NCI-H146 (cell line): ENCODE results near the gene AMPD2.

ENCODE experiments used
- DNase-seq: peaks from one replicate; lab custom pipeline; 2025; lab: John Stamatoyannopoulos, UW

The AMPD2 gene

GRCh38 chr1:109617291-109617801, 2.3 kb upstream of the AMPD2 start:
- DNase-seq = no peak

- DNase-seq = no peak
These were observed 719 bp upstream of the AMPD2 start for GRCh38 chr1:109618661-109619575.

GRCh38 chr1:109620401-109620791, 759 bp downstream of the AMPD2 start:
- peak; percentile 41 for DNase-seq

DNA sequence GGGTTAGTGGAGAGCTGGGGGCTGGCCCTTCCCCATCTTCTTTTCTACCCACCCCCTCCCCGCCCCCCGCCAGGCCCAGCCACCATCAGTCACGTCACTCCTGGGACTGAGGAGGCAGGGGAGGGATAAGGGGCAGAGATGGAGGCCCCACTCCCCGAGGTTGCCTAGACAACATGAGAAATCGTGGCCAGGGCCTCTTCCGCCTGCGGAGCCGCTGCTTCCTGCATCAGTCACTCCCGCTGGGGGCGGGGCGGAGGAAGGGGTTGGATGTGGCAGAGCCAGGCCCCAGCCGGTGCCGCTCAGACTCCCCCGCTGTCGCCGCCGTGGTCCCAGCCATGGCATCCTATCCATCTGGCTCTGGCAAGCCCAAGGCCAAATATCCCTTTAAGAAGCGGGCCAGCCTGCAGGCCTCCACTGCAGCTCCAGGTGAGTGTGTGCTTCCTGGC, 1.2 kb downstream of the AMPD2 start:
- peak; percentile 93 for DNase-seq

GRCh38 chr1:109621379-109622136, 1.9 kb downstream of the AMPD2 start:
- DNase-seq = no peak

DNA sequence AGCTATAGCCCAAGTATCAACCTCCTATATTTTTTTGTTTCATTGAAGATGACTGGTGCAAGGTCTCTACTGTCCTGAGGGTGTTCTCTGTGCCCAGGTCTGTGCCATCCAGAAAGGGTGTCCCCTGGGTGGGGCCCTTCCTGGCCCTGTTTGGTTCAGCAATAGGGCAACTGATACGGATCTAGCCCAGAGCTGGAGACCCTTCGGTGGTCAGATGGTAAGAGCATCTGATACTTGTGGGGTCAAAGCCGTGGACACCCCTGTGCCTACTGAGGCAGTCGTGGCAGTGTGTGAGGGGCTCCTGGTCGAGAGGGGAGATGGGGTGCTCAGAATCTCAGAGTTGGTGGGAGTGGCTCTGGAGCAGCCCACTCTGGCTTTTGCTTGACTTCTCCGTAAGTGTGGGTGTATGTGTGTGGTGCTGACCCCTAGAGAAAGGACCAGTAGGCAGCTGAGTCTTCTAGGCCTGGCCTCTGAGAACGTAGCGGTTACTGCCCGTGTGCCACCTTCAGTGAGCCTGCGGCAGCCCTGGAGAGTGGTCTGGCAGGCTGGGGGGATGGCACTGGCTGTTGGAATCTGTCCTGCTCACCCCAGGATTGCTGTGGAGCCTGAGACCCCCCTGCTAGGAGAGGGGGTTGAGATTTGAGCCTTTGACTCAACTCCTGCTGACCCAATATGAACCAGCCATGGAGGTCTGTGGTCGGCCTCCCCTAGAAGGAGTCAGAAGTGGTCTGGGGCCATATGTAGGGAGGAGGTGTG, 2.7 kb downstream of the AMPD2 start:
- DNase-seq = no peak

GRCh38 chr1:109622895-109623294, 3.3 kb downstream of the AMPD2 start:
- no peak for DNase-seq

GRCh38 chr1:109623601-109624161, 4.0 kb downstream of the AMPD2 start:
- DNase-seq = no peak

DNA sequence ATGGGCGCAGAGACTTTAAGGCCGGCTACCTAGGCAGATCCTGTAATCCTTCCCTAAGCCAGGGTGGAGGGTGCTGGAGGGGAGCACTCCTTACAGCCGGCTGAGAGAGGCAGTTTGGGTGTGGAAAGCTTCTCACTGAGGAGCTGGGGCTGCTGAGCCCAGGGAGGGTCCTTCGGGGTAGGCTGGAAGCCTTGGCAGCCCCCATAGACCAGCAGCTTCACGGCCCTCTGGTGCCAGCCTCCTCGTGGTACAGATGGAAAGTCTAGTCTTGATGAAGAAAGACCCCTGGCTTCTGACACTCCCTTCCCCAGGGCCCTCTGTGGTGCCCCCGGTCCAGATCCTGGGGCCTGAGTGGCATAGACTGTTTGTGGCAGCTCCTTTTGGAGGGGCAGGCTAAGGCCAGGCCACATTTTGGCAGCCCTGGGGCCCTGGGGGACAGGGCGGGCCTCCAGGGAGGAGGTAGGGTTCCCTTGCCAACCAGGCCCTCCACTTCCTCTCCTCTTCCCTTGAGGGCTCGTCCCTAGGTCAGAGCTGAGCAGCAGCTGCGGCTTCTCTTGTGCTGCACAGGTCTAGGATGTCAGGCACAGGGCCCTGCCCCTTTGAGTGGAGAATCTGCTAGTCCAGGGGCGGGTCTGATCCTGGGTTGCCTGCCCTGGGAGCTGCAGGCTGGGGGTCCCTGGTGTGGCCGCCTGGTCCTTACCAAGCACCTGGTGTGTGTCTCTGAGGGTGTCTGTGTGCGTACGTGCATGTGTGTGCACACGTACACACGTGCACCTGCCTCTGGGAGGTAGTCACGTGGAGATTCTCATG, 4.8 kb downstream of the AMPD2 start:
- no peak for DNase-seq

DNA sequence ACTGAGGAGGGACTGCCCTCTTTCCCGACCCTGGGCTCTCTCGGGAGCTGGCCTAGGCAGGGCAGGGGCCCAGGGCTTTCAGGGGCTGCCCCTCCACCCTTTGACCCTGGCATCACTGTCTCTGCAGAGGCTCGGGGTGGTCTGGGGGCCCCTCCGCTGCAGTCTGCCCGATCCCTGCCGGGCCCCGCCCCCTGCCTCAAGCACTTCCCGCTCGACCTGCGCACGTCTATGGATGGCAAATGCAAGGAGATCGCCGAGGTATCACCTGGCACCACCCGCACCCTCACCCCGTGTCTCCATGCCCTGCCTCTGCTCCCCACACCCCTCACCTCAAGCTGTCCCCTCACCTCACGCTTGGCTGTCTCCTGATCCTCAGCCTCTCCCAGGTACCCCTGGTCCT, 5.5 kb downstream of the AMPD2 start:
- no peak for DNase-seq

DNA sequence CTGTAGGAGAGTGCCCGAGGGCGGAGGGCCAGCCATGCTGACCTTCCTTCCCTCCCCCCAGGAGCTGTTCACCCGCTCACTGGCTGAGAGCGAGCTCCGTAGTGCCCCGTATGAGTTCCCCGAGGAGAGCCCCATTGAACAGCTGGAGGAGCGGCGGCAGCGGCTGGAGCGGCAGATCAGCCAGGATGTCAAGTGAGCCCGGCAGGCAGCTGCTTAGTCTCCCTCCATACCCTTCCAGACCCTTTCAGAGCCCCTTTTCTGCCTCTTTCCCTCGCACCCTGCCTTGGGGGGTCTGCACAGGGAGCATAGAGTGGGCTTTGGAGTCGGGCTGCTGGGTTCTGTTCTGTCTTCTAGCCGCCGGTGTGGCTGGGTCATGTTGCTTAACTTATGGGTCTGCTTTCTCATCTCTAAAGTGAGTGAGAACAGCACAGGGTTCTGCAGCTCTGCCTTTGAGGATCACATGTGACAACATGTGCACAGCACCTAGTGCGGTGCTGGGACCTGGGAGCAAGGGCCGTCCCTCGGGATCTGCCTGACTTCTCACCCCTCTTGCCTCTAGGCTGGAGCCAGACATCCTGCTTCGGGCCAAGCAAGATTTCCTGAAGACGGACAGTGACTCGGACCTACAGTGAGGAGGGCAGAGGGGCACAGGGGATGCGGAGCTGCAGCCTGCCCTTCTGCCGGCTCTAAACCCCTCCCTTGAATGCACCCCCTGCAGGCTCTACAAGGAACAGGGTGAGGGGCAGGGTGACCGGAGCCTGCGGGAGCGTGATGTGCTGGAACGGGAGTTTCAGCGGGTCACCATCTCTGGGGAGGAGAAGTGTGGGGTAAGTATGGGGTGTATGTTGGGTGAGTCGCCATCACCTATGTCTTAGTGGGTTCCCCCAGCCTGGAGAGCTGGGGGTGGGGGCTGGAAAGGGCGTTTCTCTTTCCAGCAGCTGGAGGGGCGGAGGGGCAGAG, 6.2 kb downstream of the AMPD2 start:
- DNase-seq = no peak

GRCh38 chr1:109626682-109627408, 7.2 kb downstream of the AMPD2 start:
- DNase-seq = no peak

- DNase-seq = no peak
These were observed 8.2 kb downstream of the AMPD2 start for GRCh38 chr1:109627692-109628399.

GRCh38 chr1:109628540-109629321, 9.1 kb downstream of the AMPD2 start:
- no peak for DNase-seq

GRCh38 chr1:109629372-109630030, 9.9 kb downstream of the AMPD2 start:
- no peak for DNase-seq

DNA sequence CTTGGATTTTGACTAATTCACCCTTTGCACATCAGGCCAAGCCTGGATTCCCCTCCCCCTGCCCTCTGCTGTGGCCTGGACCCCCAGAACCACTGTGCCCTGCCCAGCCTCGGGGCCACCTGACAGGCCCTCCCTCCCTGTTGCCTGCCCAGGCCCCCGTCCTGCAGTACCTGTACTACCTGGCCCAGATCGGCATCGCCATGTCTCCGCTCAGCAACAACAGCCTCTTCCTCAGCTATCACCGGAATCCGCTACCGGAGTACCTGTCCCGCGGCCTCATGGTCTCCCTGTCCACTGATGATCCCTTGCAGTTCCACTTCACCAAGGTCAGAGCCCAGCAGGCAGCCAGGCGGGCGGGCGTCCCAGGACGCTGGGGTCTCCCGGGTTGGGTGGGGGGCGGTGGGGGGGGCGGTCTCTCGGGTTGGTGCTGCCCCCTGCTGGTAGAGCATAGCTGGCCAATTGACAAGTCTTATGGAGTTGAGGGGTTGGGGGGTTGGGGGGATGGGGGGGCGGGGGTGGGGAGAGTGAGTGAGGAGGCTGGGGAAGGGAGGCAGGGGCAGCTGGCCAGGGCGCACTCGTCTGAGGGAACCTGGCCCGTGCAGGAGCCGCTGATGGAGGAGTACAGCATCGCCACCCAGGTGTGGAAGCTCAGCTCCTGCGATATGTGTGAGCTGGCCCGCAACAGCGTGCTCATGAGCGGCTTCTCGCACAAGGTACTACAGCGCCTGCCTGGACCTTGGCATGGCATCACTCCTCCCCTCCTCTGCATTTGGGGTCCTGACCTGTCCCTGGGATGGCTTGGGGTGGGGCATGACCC, 10.7 kb downstream of the AMPD2 start:
- DNase-seq = no peak
